Hepatocyte (in vitro differentiated cells): ENCODE measurements around the gene RBM33. TPM values are rescaled to one million over a fixed set of nuclear protein-coding genes. Genes with fewer than 3 reads are reported as not detected.

Experiments
- DNase-seq: peaks from one replicate; pipeline ENCODE4 v3.0.0-alpha.2; 2016; ENCODE audit warnings: low spot score
- H2AFZ ChIP-seq: fragments of 200-600 bp; sonication (generic); 2 replicates; pipeline ENCODE4 v1.6.0; 2016; ENCODE audit warnings: antibody characterized with exemption, mild to moderate bottlenecking
- H3K27ac ChIP-seq: fragments of 200-600 bp; sonication (generic); 2 replicates; pipeline ENCODE4 v1.5.1; 2016; ENCODE audit warnings: mild to moderate bottlenecking
- H3K27me3 ChIP-seq: fragments of 200-600 bp; sonication (generic); 2 replicates; pipeline ENCODE4 v1.6.1; 2016
- H3K36me3 ChIP-seq: fragments of 200-600 bp; sonication (generic); replicated peaks from 2 replicates; pipeline ENCODE4 v1.5.1; 2016; ENCODE audit warnings: low read depth; ENCODE audit not compliant: insufficient read depth
- H3K4me1 ChIP-seq: fragments of 200-600 bp; sonication (generic); 2 replicates; pipeline ENCODE4 v1.5.1; 2016; ENCODE audit warnings: mild to moderate bottlenecking, moderate library complexity; ENCODE audit not compliant: insufficient read depth
- H3K4me2 ChIP-seq: fragments of 200-600 bp; sonication (generic); 2 replicates; pipeline ENCODE4 v1.6.0; 2016
- H3K4me3 ChIP-seq: fragments of 200-600 bp; sonication (generic); 2 replicates; pipeline ENCODE4 v1.5.1; 2016; ENCODE audit warnings: mild to moderate bottlenecking
- H3K79me2 ChIP-seq: fragments of 200-600 bp; sonication (generic); 2 replicates; pipeline ENCODE4 v1.6.0; 2017; ENCODE audit warnings: mild to moderate bottlenecking
- H3K9me2 ChIP-seq: fragments of 200-600 bp; sonication (generic); replicated peaks from 2 replicates; pipeline ENCODE4 v1.6.0; 2017; ENCODE audit warnings: mild to moderate bottlenecking; ENCODE audit not compliant: insufficient read depth
- H3K9me3 ChIP-seq: fragments of 200-600 bp; sonication (generic); 2 replicates; pipeline ENCODE4 v1.5.1; 2016; ENCODE audit warnings: low read depth, mild to moderate bottlenecking
- H4K20me1 ChIP-seq: fragments of 200-600 bp; sonication (generic); 2 replicates; pipeline ENCODE4 v1.6.0; 2016; ENCODE audit warnings: mild to moderate bottlenecking; ENCODE audit not compliant: insufficient read depth, poor library complexity, severe bottlenecking
- EZH2 ChIP-seq: fragments of 200-600 bp; sonication (generic); IDR thresholded peaks from 2 replicates; pipeline ENCODE4 v1.6.1; 2016; ENCODE audit warnings: antibody characterized with exemption, mild to moderate bottlenecking, borderline replicate concordance
- EZH2phosphoT487 ChIP-seq: fragments of 200-600 bp; sonication (generic); IDR thresholded peaks from one replicate; pipeline ENCODE4 v1.6.1; 2018; ENCODE audit warnings: antibody characterized with exemption, mild to moderate bottlenecking, low read depth, moderate library complexity; ENCODE audit not compliant: unreplicated experiment, severe bottlenecking
- WGBS: methylation state at CpG from one replicate; pipeline ENCODE4 v1.1.6; 2016; ENCODE audit warnings: low lambda C conversion rate; ENCODE audit errors: missing lambda C conversion rate; 5-methylcytosine and 5-hydroxymethylcytosine counted together
- polyA plus RNA-seq: library from polyadenylated mRNA; unstranded; fragments of >200 nt; fragmentation: Nextera tagmentation; extraction: Ambion mirVana; gene quantifications from 2 replicates; pipeline ENCODE4 v1.2.1, GENCODE V29; 2016
- total RNA-seq: library from RNA; depleted of rRNA; stranded (reverse); fragments of >200 nt; gene quantifications from 2 replicates; pipeline ENCODE4 v1.2.3, GENCODE V29; 2014
- TF ChIP-seq, protein P1 (sequence below): fragments of 200-600 bp; sonication (generic); IDR thresholded peaks from 2 replicates; pipeline ENCODE4 v1.5.1; 2016; ENCODE audit warnings: antibody characterized with exemption, mild to moderate bottlenecking; ENCODE audit not compliant: poor library complexity

RBM33 gene
- total and polyA plus RNA-seq, 2 experiments from 2014 or later = 24.8 to 40.8 TPM

DNA sequence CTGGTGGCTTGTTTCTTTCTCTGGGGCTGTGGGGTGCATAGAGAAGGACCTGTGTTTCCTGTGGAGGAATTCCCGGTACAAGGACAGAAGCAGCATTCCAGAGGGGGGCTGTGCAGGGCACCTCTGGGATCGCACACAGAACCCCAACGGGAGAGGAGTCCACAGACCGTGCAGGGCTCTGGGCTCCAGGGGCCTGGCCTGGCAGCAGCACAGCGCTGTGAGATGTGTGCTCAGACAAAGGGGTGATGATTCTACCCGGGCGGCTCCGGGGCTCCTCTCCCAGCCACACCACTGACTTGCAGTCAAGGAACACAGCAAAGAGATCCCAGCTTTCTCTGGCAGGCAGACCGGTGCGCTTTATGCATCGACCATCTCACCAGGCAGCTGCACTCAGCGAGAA is 174.7 kb downstream of the RBM33 start:
- Histone ChIP-seq H3K27ac (no peak overlapping the region), H3K36me3 (no peaks in the 10 kb centered on the region), H3K27me3 (peaks cover 14% of the 10 kb centered on the region), H4K20me1 (no peaks in the 10 kb centered on the region), H3K9me2 (no peaks in the 10 kb centered on the region), H3K79me2 (no peaks in the 10 kb centered on the region), H3K9me3 (no peaks in the 10 kb centered on the region), H3K4me3 (no peak overlapping the region), H2AFZ (no peak overlapping the region), H3K4me2 (no peak overlapping the region), H3K4me1 (no peaks in the 10 kb centered on the region)
- no peak for DNase-seq
- WGBS = 90% methylated on average over 12 of the region's 12 CpGs
- no peak for TF ChIP-seq EZH2phosphoT487
- TF ChIP-seq, protein P1, sequence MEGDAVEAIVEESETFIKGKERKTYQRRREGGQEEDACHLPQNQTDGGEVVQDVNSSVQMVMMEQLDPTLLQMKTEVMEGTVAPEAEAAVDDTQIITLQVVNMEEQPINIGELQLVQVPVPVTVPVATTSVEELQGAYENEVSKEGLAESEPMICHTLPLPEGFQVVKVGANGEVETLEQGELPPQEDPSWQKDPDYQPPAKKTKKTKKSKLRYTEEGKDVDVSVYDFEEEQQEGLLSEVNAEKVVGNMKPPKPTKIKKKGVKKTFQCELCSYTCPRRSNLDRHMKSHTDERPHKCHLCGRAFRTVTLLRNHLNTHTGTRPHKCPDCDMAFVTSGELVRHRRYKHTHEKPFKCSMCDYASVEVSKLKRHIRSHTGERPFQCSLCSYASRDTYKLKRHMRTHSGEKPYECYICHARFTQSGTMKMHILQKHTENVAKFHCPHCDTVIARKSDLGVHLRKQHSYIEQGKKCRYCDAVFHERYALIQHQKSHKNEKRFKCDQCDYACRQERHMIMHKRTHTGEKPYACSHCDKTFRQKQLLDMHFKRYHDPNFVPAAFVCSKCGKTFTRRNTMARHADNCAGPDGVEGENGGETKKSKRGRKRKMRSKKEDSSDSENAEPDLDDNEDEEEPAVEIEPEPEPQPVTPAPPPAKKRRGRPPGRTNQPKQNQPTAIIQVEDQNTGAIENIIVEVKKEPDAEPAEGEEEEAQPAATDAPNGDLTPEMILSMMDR = no peak
- TF ChIP-seq EZH2 = no peak

DNA sequence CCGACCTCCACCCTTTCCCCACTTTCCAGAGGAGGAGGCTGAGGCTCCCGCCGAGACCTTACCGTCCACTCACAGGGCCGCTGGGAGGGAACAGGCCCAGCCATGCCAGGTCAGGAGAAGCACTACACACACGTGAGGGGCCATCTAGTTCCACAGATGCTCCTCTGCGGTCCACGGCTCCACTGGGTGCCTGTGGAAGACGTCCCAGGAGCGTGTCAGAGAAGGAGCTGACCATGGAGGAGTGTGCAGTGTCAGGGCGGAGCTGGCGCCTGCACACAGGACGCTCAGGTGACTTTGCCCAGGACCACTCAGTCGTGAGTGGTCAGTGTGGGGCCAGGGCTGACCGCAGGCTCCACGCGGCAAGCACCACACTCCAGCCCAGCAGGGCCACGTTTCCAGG is 175.8 kb downstream of the RBM33 start:
- Histone ChIP-seq H3K79me2 (no peaks in the 10 kb centered on the region), H3K4me2 (no peak overlapping the region), H3K4me1 (no peaks in the 10 kb centered on the region), H3K9me3 (no peaks in the 10 kb centered on the region), H2AFZ (no peak overlapping the region), H3K36me3 (no peaks in the 10 kb centered on the region), H3K27me3 (peaks cover 7% of the 10 kb centered on the region), H3K4me3 (no peak overlapping the region), H3K27ac (no peak overlapping the region), H4K20me1 (no peaks in the 10 kb centered on the region), H3K9me2 (no peaks in the 10 kb centered on the region)
- TF ChIP-seq EZH2phosphoT487 = no peak
- DNase-seq = no peak
- 89% methylated on average over 18 of the region's 18 CpGs for WGBS

DNA sequence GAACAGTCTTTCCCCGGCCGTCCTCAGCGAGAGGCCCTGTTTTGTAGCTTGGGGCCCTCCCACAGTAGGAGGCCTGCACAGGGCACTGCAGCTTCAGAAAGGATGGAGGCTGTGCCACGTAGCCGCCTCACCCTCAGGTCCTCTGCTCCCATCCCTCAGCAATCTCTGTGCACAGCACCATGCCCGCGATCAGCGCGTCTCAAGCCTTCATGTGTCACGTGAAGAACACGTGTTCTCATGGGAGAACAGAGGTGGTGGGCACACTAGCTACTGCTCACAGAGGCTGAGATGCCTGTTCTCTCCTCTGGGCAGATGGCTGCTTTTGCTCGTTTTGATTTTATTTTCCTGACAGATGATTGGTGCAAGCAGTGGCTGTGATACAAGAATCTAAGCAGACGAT is 176.3 kb downstream of the RBM33 start:
- peaks cover 3% of the 10 kb centered on the region for H3K27me3 ChIP-seq
- H4K20me1 ChIP-seq = no peaks in the 10 kb centered on the region
- no peak overlapping the region for H3K27ac ChIP-seq
- H2AFZ ChIP-seq = no peak overlapping the region
- TF ChIP-seq EZH2 (no peak), EZH2phosphoT487 (no peak)
- TF ChIP-seq, protein P1 = no peak
- H3K4me1 ChIP-seq = no peaks in the 10 kb centered on the region
- no peaks in the 10 kb centered on the region for H3K9me3 ChIP-seq
- DNase-seq = no peak
- no peaks in the 10 kb centered on the region for H3K9me2 ChIP-seq
- H3K79me2 ChIP-seq = no peaks in the 10 kb centered on the region
- H3K4me3 ChIP-seq = no peak overlapping the region
- no peaks in the 10 kb centered on the region for H3K36me3 ChIP-seq
- WGBS = 85% methylated on average over 13 of the region's 13 CpGs
- H3K4me2 ChIP-seq = no peak overlapping the region

GRCh38 chr7:155821851-155822250 is 177.4 kb downstream of the RBM33 start:
- H3K27ac ChIP-seq = no peak overlapping the region
- no peak for DNase-seq
- H3K9me2 ChIP-seq = no peaks in the 10 kb centered on the region
- H4K20me1 ChIP-seq = no peaks in the 10 kb centered on the region
- no peaks in the 10 kb centered on the region for H3K27me3 ChIP-seq
- H3K4me2 ChIP-seq = no peak overlapping the region
- H3K4me1 ChIP-seq = no peaks in the 10 kb centered on the region
- 95% methylated on average over 11 of the region's 11 CpGs for WGBS
- TF ChIP-seq EZH2 = no peak
- TF ChIP-seq, protein P1 = no peak
- no peak for TF ChIP-seq EZH2phosphoT487
- no peak overlapping the region for H2AFZ ChIP-seq
- H3K9me3 ChIP-seq = no peaks in the 10 kb centered on the region
- H3K79me2 ChIP-seq = no peaks in the 10 kb centered on the region
- no peak overlapping the region for H3K4me3 ChIP-seq
- H3K36me3 ChIP-seq = no peaks in the 10 kb centered on the region
